GM19455 (cell line): Measurements from ENCODE around the gene BCL3.
"Not testable (repeated sequence)": the region's sequence is repeated elsewhere in the genome, so short reads cannot be mapped to it uniquely, and the experiment has no call there.

Experiments
- ATAC-seq: cut with Tn5 transposase; IDR thresholded peaks from one replicate; pipeline ENCODE4 v1.9.1; 2021; ENCODE audit not compliant: unreplicated experiment

The BCL3 gene

GRCh38 chr19:44720396-44720795 is 28.1 kb upstream of the BCL3 start:
- not testable (repeated sequence) for ATAC-seq

GRCh38 chr19:44720945-44721344 is 27.6 kb upstream of the BCL3 start:
- ATAC-seq: no peak

- not testable (repeated sequence) for ATAC-seq
These were observed 27.1 kb upstream of the BCL3 start for GRCh38 chr19:44721369-44721768.

GRCh38 chr19:44722131-44723121 is 26.1 kb upstream of the BCL3 start:
- ATAC-seq: no peak

- peak; percentile 33 for ATAC-seq
These were observed 25.1 kb upstream of the BCL3 start for GRCh38 chr19:44723299-44723951.

GRCh38 chr19:44723952-44724319 is 24.6 kb upstream of the BCL3 start:
- ATAC-seq: peak; percentile 74

GRCh38 chr19:44725251-44725650 is 23.3 kb upstream of the BCL3 start:
- ATAC-seq: no peak

- ATAC-seq: no peak
These were observed 22.8 kb upstream of the BCL3 start for GRCh38 chr19:44725684-44726083.

GRCh38 chr19:44726465-44726864 is 22.0 kb upstream of the BCL3 start:
- ATAC-seq: no peak

- ATAC-seq: no peak
These were observed 20.3 kb upstream of the BCL3 start for GRCh38 chr19:44728178-44728577.

GRCh38 chr19:44729516-44730033 is 18.9 kb upstream of the BCL3 start:
- ATAC-seq: no peak

GRCh38 chr19:44731081-44731480 is 17.4 kb upstream of the BCL3 start:
- no peak for ATAC-seq

- no peak for ATAC-seq
These were observed 16.9 kb upstream of the BCL3 start for GRCh38 chr19:44731622-44732021.

GRCh38 chr19:44732235-44733014 is 16.1 kb upstream of the BCL3 start:
- no peak for ATAC-seq

- ATAC-seq: no peak
These were observed 14.2 kb upstream of the BCL3 start for GRCh38 chr19:44734357-44734756.

- ATAC-seq: no peak
These were observed 13.5 kb upstream of the BCL3 start for GRCh38 chr19:44735011-44735410.

- no peak for ATAC-seq
These were observed 11.1 kb upstream of the BCL3 start for GRCh38 chr19:44737238-44738071.

- ATAC-seq: no peak
These were observed 10.4 kb upstream of the BCL3 start for GRCh38 chr19:44738136-44738535.

- ATAC-seq: no peak
These were observed 9.6 kb upstream of the BCL3 start for GRCh38 chr19:44738603-44739558.
